ENCODE data around the gene PSMB11. TPM values are rescaled to one million over a fixed set of nuclear protein-coding genes. Genes with fewer than 3 reads are reported as not detected.

Gene PSMB11
- total and polyA plus RNA-seq, 8 donors: 0.05 TPM; not detected in 7

GRCh38 chr14:23078692-23079116, 36.7 kb downstream of the PSMB11 start:
- Histone ChIP-seq H3K36me3 (peaks cover 5 to 76% (median 49%) of the 10 kb centered on the region in 3 donors), H3K4me1 (no peaks in the 10 kb centered on the region), H3K27me3 (no peaks in the 10 kb centered on the region), H3K9me3 (no peaks in the 10 kb centered on the region), H3K27ac (peak overlapping the region in 1 of 4 donors; percentile 4), H3K4me3 (no peak overlapping the region)
- ATAC-seq (peak in 3 of 4 donors; percentile 70 to 87 (median 87)), FAIRE-seq (no peak), DNase-seq (peak in 1 of 6 donors; percentile 58)
- TF ChIP-seq CTCF (IDR thresholded peaks at IDR 0.05): no peak
- WGBS, 2 donors: 64 to 68% methylated on average over 2 of the region's 2 CpGs
- intact Hi-C loops (cut with DNase I): no loop called here

GRCh38 chr14:23079716-23080115, 37.7 kb downstream of the PSMB11 start:
- no peak for TF ChIP-seq CTCF (IDR thresholded peaks at IDR 0.05)
- Histone ChIP-seq H3K4me1 (no peaks in the 10 kb centered on the region), H3K27me3 (no peaks in the 10 kb centered on the region), H3K4me3 (no peak overlapping the region), H3K9me3 (no peaks in the 10 kb centered on the region), H3K36me3 (peaks cover 5 to 72% (median 49%) of the 10 kb centered on the region in 3 donors), H3K27ac (no peak overlapping the region)
- FAIRE-seq (no peak), ATAC-seq (no peak), DNase-seq (no peak)
- 90 to 93% methylated on average over 2 of the region's 2 CpGs for WGBS, 2 donors
- intact Hi-C loops (cut with DNase I): no loop called here

- TF ChIP-seq CTCF (IDR thresholded peaks at IDR 0.05): no peak
- intact Hi-C loops (cut with DNase I): no loop called here
- FAIRE-seq (no peak), DNase-seq (no peak), ATAC-seq (no peak)
- 68 to 75% methylated on average over 1 of the region's 1 CpG for WGBS, 2 donors
- no peaks in the 10 kb centered on the region for H3K27me3 ChIP-seq
- H3K36me3 ChIP-seq: peaks cover 5 to 79% (median 52%) of the 10 kb centered on the region in 3 donors
- H3K27ac ChIP-seq: no peak overlapping the region
- H3K4me1 ChIP-seq: no peaks in the 10 kb centered on the region
- H3K9me3 ChIP-seq: no peaks in the 10 kb centered on the region
- no peak overlapping the region for H3K4me3 ChIP-seq
Observed at GRCh38 chr14:23080474-23080873, 38.5 kb downstream of the PSMB11 start.

GRCh38 chr14:23085458-23085857, 43.4 kb downstream of the PSMB11 start:
- intact Hi-C loops (cut with DNase I): no loop called here
- 62 to 69% methylated on average over 3 of the region's 3 CpGs for WGBS, 2 donors
- DNase-seq: no peak

More at GRCh38 chr14:23085458-23085857, 43.4 kb downstream of the PSMB11 start:
- no peak overlapping the region for H3K27ac ChIP-seq
- no peak for TF ChIP-seq CTCF (IDR thresholded peaks at IDR 0.05)
- no peaks in the 10 kb centered on the region for H3K9me3 ChIP-seq
- FAIRE-seq (no peak), ATAC-seq (peak in 1 of 4 donors; percentile 24)
- H3K36me3 ChIP-seq: peaks cover 3 to 72% (median 36%) of the 10 kb centered on the region in 3 donors
- H3K27me3 ChIP-seq: no peaks in the 10 kb centered on the region
- peaks cover 0 to 5% (median 0%) of the 10 kb centered on the region in 3 donors for H3K4me1 ChIP-seq
- H3K4me3 ChIP-seq: no peak overlapping the region
